ENCODE results near the gene CMTM5.

Gene CMTM5

GRCh38 chr14:23377198-23377550 is 328 bp downstream of the CMTM5 start:
- no peak overlapping the region for H3K27ac ChIP-seq
- TF ChIP-seq, protein P1, sequence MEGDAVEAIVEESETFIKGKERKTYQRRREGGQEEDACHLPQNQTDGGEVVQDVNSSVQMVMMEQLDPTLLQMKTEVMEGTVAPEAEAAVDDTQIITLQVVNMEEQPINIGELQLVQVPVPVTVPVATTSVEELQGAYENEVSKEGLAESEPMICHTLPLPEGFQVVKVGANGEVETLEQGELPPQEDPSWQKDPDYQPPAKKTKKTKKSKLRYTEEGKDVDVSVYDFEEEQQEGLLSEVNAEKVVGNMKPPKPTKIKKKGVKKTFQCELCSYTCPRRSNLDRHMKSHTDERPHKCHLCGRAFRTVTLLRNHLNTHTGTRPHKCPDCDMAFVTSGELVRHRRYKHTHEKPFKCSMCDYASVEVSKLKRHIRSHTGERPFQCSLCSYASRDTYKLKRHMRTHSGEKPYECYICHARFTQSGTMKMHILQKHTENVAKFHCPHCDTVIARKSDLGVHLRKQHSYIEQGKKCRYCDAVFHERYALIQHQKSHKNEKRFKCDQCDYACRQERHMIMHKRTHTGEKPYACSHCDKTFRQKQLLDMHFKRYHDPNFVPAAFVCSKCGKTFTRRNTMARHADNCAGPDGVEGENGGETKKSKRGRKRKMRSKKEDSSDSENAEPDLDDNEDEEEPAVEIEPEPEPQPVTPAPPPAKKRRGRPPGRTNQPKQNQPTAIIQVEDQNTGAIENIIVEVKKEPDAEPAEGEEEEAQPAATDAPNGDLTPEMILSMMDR (conservative IDR thresholded peaks at IDR 0.05), result no peak
- no peak for TF ChIP-seq ZFX (IDR thresholded peaks at IDR 0.05)

DNA sequence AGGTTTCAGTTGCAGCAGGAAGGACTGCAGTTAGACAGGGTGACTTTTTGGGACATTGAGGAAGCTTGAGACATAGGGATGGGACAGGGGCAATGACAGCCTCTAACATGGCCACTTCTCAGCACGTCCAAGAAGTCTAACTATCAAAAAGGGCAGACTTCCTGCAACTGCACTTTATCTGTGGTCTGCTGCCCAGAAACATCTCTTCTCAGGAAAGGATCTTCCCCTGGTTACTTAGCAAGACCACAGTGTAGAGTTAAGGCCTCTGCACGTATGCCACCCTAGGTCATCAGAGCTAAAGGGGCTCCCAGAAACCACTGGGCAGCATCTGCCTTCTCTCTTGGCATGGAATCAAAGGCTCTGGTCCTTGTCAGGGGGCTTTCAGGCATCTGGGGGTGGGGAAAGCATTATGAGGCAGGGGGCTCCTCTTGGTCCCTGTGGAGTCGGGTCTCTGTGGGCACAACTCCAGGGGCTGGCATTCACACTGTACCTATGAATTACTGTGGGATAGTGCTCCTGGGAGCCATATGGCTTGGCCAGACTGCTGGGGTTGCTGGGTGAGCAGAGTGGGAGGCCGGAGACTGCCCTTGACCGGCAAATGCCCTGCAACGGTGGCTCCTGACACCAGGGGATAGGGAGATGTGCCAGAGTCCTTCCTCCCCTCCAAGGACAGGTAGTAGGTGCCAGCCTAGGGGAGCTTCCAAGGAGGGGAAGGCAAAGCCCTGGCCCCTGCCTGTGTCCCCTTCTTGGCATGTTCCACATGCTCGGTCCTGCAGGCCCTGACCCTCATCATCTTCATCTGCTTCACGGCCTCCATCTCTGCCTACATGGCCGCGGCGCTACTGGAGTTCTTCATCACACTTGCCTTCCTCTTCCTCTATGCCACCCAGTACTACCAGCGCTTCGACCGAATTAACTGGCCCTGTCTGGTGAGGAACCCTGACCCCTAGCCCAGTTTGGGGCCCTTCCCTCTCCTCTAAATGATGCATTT is 1.0 kb downstream of the CMTM5 start:
- no peak overlapping the region for H3K27ac ChIP-seq
- no peak for TF ChIP-seq ZFX (IDR thresholded peaks at IDR 0.05)
- TF ChIP-seq, protein P1 (conservative IDR thresholded peaks at IDR 0.05), result no peak

GRCh38 chr14:23378612-23379220 is 1.9 kb downstream of the CMTM5 start:
- TF ChIP-seq ZFX (IDR thresholded peaks at IDR 0.05), result no peak
- TF ChIP-seq, protein P1 (conservative IDR thresholded peaks at IDR 0.05), result no peak
- H3K27ac ChIP-seq, result no peak overlapping the region

DNA sequence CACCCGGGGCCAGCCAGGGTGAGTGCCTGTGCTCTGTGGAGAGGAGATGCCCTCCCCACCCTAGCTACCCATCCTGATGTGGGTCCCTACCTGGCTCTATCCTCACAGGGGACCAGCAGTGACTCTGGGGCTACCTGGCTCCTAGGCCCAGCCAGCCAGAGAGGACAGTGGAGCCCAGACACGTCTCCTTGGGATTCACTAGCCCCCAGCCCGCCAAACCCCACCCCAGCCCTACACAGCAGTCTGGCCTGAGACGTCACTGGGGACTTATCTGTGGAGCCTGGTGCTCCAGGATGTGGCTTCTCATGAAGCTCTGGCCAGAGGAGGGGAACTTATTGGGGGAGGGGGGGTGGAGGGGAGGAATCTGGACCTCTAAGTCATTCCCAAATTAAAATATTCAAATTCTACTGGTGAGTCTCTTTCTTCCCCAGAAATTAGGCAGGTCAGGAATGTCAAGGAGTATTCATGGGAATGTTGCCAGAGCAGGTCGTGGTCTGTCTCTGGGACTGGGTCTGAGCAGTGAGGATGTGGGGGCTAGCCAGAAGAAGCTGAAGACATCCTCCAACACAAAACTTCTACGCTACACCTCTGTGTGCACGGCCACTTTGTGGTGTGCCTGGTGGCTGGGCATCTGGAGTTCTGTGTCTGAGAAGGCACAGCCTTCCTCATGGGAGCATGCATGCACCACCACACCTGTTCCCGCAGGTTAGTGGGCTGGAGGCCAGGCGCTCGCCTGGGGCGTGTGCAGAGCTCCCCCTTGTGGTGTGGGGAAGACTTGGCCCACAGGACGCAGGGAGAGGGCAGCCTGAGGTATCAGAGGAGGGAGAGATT is 2.7 kb downstream of the CMTM5 start:
- TF ChIP-seq ZFX (IDR thresholded peaks at IDR 0.05), result no peak
- TF ChIP-seq, protein P1 (conservative IDR thresholded peaks at IDR 0.05), result peak; percentile 94
- no peak overlapping the region for H3K27ac ChIP-seq

GRCh38 chr14:23380197-23380914 is 3.5 kb downstream of the CMTM5 start:
- no peak overlapping the region for H3K27ac ChIP-seq
- TF ChIP-seq ZFX (IDR thresholded peaks at IDR 0.05), result no peak
- TF ChIP-seq, protein P1 (conservative IDR thresholded peaks at IDR 0.05), result peak; percentile 28

GRCh38 chr14:23380976-23381375 is 4.1 kb downstream of the CMTM5 start:
- no peak overlapping the region for H3K27ac ChIP-seq
- no peak for TF ChIP-seq ZFX (IDR thresholded peaks at IDR 0.05)
- TF ChIP-seq, protein P1 (conservative IDR thresholded peaks at IDR 0.05), result no peak
